IMR-90 (cell line): Measurements from ENCODE around the gene MAPRE3.

ENCODE experiments used
- POLR2A ChIP-seq: IDR thresholded peaks from 2 replicates; pipeline ENCODE4 v1.6.1; 2012; ENCODE audit warnings: mild to moderate bottlenecking, low read depth, low read length
- RFX5 ChIP-seq: IDR thresholded peaks from 2 replicates; pipeline ENCODE4 v1.8.0; 2012; ENCODE audit warnings: low read depth, mild to moderate bottlenecking, low read length, moderate library complexity
- TF ChIP-seq, protein P1 (sequence below): conservative IDR thresholded peaks from 2 replicates; pipeline ENCODE4 v1.5.1; 2012; ENCODE audit warnings: mild to moderate bottlenecking, low read depth, low read length, improper control_type of control experiment
- TF ChIP-seq, protein P2 (sequence below): fragments of 150-350 bp; IDR thresholded peaks from 2 replicates; pipeline ENCODE4 v1.6.1; 2017; ENCODE audit warnings: mild to moderate bottlenecking, antibody characterized with exemption, low read length, low read depth

DNA sequence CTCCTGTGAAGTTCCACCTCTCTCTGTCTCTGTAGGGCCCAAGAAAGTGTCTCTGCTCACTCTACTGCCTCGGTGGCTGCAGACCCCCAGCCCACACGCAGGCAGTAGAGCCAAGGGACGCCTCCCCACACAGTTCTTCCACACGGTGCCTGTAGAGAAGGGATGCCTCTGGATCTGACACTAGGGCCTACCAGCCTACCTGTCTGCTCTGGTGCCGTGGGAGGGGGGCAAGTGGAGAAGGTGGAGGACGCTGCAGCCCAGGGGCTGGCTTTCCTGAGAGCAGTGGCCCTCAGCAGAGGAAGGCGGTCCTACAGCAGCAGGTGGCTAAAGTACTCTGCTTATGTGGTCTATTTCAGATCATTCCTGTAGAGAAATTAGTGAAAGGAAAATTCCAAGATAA lies 53.3 kb downstream of the MAPRE3 start:
- TF ChIP-seq, protein P1, sequence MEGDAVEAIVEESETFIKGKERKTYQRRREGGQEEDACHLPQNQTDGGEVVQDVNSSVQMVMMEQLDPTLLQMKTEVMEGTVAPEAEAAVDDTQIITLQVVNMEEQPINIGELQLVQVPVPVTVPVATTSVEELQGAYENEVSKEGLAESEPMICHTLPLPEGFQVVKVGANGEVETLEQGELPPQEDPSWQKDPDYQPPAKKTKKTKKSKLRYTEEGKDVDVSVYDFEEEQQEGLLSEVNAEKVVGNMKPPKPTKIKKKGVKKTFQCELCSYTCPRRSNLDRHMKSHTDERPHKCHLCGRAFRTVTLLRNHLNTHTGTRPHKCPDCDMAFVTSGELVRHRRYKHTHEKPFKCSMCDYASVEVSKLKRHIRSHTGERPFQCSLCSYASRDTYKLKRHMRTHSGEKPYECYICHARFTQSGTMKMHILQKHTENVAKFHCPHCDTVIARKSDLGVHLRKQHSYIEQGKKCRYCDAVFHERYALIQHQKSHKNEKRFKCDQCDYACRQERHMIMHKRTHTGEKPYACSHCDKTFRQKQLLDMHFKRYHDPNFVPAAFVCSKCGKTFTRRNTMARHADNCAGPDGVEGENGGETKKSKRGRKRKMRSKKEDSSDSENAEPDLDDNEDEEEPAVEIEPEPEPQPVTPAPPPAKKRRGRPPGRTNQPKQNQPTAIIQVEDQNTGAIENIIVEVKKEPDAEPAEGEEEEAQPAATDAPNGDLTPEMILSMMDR, result no peak
- TF ChIP-seq RFX5 (no peak), POLR2A (no peak)
- TF ChIP-seq, protein P2, sequence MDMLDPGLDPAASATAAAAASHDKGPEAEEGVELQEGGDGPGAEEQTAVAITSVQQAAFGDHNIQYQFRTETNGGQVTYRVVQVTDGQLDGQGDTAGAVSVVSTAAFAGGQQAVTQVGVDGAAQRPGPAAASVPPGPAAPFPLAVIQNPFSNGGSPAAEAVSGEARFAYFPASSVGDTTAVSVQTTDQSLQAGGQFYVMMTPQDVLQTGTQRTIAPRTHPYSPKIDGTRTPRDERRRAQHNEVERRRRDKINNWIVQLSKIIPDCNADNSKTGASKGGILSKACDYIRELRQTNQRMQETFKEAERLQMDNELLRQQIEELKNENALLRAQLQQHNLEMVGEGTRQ, result no peak
